ENCODE data around the gene SPAG7.
A peak's percentile ranks its signal among the peaks of the same experiment; 100 is the strongest.

SPAG7 gene

DNA sequence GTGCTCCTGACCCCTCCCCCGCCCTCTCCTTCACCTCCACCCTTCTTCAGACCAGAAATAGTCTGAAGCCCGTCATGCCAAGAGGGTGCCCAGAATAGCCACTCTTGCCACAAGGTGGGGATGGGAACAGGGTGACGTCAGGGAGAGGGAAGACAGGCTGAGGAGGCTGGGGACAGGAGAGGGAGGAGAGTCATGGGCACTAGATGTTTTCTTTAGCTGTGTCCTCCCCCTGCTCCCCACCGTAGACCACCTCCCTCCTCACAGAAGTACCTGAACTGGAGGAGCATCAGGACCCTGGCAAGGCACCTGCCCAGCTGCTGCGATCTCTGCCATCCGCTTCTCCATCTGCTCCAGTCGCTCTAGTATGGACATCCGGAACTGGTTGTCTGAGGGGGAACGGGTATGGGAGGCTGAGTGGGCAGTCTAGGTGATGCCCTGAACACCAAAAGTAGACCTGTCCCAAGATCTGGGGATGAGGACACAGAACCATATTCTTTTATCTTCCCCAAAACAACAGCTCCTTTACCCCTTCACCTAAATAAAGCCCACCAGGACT lies 6.6 kb upstream of the SPAG7 start:
- no peak for DNase-seq (ENCODE audit: low spot score)

DNA sequence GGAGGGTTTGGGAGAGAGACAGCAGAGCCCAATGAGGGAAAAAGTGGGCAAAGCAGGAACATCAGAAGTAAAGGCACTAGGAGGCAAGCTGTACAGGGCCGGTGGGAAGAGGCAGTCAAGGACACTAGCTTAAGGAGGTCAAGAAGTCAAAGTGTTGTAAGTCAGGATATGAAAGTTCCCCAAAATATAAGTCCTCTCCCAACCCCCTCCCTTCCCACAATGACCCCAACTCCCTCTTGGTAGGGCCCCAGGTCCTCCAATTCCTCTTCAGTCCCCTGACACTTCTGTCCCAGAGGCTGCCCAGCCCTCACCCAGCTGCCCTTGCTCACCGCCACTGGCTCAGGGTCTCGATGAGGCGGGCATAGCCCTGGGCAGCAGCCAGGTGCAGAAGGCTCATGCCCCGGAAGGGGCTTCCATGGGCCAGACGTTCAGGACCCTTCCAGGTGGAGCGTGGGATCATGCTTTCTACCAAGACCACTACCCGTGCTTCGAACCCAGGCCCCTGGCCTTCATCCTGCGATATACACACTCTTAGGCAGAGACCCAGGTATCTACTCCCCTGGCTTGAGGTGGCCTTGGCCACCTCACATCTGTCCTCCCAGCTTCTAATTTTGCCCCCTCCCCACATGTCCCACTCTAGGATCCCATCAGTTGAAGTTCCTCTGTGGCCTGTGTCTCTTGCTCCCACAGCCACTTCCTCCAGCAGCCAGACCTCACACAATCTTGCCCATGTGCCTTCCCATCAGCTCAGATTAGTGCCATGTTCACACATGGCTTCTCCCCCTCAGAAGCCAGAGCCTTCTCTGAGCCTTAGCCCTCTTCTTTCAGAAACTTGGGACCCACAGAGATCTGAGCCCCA lies 5.9 kb upstream of the SPAG7 start:
- DNase-seq (ENCODE audit: low spot score): no peak

DNA sequence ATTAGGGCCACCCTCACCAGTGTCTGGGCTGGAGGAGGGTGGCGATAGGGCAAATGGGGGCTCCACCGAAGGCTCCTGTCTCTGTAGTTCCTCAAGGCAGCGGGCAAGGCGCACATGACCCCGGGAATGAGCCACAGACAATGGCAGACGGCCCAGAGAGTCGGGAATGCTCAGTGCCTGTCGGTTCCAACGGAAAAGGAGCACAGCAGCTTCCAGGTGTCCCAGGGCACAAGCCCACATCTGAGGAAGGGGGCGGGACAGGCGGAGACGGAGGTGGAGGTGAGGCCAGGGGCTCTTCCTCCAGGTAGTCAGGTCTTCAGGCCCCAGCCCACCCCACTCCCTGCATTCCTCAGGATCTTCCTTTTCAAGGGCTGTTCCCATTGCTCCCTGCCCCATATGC lies 5.1 kb upstream of the SPAG7 start:
- DNase-seq (ENCODE audit: low spot score): no peak

DNA sequence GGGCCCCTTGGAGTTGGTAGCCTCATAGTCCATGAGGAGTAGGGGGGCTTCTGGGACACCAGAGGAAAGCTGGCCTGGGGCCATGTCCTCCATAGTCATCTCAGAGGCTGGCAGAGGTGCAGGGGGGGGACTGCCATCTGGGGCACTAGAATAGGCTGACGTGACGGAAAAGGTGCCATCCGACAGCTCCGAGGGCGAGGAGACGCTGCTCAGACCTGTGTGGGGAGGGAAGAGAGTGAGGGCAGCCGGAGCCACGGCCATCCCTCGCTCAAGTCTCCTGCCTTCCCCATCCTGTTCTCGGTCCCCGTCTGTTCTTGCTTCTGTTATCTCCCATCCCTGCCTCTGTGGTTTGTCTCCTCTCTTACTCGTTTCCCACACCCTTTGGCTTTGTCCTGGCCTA lies 4.7 kb upstream of the SPAG7 start:
- DNase-seq (ENCODE audit: low spot score): no peak

DNA sequence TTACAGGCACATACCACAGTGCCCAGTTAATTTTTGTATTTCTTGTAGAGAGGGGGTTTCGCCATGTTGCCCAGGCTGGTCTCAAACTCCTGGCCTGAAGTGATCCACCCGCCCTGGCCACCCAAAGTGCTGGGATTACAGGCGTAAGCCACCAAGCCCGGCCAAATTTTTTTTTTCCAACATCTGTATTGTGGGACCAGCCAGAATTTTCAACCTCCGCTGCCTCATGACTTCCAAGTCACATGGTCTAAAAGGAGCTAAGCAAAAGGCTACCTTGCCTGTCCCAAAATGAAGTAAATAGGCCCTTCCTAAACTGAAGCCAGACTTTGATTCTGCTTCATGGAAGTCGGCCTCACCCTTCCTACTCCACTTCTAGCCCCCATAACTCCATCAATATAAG lies 4.2 kb upstream of the SPAG7 start:
- DNase-seq (ENCODE audit: low spot score): no peak

DNA sequence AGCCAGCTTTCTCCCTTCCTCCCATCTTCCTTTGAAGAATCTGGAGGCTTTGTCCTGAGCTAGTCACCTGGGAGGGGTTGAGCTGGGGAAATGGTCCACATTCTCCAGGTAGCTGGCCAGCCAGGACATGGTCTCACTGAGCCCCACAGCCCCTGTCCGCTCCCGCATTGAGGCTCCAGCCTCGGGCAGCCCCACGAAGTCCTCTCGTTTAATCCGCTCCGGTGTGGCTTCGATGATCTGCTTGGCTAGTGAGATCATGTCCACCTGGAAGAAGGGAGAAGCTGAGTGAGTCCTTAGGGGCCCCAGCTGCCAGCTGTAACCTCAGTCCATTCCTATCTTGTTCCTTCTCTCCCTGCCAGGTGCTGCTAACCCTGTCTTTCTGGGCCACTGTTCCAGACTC lies 2.7 kb upstream of the SPAG7 start:
- DNase-seq (ENCODE audit: low spot score): no peak

DNA sequence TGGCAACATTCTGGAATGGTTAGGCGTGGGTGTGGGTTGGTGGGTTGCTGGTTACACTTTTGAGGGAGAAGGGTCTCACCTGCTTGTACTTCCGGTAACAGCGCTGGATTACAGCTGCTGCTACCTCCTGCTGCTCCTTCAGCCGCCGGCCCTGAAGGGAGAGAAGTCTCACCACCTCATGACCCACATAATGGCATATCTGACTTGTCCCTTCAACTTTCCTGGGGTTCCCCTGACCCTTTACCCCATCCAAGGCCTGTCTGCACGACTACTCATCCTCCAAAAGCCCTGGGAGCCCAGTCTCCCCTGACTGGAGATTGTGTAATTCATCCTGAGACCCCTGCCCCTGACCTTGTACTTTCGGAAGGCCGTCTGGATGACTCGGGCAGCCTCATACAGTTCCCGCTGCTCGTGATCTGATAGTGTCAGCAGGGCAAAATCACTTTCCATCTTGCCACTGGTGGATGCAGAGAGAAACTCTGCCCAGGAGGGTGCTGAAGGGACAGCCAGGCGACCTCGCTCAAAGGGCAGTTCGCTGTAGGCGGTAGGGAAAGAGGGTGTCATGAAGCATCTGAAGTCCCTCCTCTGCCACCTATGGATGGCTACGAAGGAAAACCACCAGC lies 2.0 kb upstream of the SPAG7 start:
- DNase-seq (ENCODE audit: low spot score): no peak

DNA sequence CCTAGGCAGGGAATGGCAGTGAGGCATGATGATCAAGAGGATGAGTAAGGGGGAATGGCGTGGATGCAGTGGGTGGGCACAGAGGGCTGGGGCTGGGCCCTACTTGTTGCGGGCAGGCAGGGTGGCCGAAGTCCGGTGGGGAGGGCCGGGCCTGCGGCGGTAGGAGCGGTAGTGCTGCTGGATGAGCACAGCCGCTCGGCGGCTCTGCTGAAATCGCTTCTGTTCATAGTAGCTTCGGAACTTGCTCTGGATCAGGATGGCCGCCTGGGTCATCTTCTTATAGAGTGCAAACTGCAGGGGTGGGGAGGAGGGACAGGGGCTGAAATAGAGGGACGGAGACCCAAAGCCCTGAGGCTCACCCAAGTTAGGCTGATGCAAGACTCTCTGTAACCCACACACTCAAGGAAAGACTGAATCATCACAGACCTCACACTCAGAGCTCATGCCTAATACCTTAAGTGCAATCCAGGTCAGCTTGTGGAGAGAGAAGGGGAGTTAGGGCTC lies 1.5 kb upstream of the SPAG7 start:
- DNase-seq (ENCODE audit: low spot score): no peak

DNA sequence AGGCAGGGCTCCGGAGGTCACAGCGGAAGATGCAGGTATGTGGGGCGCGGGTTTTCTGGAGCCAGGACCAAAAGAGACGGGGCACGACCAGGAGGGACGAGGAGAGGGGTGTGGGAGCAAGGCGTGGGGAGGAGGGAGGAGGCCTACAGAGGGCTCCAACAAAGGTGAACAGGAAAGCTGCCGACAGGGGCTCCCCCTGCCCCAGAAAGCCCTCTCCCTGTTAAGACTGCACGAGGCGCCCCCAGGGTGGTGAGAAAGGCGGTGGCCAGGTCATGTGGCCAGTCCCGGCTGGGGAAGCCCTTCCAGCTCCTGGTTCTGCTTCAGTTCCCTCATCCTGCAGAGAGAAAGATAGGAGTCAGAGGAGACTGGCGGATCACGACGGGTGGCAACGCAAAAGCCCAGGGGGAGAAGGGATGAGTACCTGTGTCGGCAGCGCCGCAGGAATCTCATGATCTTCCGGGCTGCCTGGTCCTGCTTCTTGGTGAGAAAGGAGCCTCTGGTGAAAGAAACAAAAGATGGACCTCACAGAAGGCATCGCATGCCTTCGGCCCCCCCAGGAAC lies 949 bp upstream of the SPAG7 start:
- no peak for DNase-seq (ENCODE audit: low spot score)

DNA sequence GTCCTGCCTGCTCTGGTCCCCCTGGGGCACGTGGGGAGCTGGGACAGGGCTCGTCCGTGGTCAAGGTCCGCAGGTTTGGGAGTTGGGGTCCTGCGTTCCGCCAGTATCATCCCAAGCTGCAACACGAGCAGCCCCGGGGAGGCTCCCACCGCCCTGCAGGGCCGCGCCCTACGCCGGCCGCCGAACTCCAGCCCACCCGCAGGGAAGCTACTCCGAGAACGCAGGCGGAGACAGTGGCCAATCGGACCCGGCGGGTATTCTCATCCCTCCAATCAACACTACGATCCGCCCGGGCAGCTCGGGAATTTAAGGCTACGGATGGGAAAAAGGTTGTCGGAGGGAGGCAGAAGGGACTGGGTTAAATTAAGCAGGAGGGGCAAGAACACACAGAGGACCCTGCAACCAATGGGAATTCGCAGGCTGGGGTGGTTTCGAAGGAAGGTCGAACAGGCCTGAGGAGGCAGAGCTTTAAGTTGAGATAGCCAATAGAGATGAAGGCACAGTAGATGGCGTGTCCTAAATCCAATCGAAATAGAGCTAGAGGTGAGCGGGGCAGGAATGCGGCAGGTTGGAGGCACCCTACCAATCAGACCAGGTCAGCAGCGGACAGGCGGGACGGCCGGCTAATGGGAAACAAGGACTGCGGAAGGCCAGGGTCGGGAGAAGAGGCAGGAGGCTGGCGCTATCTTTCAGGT lies 626 bp downstream of the SPAG7 start:
- peak; percentile 100 for DNase-seq (ENCODE audit: low spot score)

DNA sequence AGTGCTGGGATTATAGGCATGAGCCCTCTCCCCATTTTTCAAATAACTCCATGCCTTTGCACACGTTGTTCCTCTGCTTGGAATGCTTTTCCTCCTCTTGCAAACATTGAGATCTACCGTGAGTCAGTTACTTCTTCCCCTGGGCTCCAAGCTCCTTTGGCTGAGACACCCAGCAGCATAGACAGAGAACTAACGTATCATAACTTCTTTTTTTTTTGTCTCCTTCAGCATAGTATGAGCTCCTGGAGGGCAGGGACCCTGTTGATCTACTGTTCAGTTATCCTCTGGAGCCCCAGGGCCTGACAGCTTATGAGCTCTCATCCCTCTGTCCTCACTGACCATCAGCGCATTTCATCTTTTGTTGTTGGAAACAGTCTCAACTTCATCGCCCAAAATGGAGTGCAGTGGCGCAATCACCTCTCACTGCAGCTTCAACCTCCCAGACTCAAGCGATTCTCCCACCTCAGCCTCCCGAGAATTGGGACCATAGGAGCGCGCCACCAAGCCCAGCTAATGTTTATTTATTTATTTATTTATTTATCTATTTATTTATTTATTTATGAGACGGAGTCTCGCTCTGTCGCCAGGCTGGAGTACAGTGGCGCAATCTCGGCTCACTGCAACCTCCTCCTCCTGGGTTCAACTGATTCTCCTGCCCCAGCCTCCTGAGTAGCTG lies 2.2 kb downstream of the SPAG7 start:
- no peak for DNase-seq (ENCODE audit: low spot score)

DNA sequence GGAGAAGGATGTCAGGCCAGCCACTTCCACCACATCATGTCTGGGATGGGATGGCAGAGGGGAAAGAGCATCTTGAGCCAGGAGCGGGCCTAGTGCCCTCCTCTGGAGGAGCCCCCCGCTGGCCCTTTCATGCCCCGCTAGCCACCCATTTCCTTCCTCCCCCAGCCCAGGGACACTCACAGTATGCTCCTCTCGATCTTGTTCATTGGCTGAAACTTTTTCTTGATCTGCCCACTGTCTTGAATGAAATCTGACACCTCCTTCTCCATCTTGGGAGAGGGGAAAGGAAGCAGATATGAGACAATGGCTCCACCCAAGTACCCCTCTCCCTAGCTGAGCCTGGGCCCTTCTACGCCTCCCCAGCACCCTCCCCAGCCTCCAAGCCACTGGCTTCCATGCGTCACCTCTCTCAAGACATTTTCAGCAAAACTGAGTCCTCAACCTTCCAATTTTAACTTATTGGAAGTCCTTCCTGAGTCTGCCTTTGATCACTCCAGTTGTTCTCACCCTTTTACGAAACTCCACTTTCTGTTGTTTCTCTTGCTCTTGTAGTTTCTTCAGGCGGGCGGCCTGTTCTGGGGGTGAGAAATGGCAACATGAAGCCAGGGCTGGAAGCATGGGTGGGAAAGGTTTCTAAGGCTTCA lies 7.2 kb downstream of the SPAG7 start:
- DNase-seq (ENCODE audit: low spot score): no peak

DNA sequence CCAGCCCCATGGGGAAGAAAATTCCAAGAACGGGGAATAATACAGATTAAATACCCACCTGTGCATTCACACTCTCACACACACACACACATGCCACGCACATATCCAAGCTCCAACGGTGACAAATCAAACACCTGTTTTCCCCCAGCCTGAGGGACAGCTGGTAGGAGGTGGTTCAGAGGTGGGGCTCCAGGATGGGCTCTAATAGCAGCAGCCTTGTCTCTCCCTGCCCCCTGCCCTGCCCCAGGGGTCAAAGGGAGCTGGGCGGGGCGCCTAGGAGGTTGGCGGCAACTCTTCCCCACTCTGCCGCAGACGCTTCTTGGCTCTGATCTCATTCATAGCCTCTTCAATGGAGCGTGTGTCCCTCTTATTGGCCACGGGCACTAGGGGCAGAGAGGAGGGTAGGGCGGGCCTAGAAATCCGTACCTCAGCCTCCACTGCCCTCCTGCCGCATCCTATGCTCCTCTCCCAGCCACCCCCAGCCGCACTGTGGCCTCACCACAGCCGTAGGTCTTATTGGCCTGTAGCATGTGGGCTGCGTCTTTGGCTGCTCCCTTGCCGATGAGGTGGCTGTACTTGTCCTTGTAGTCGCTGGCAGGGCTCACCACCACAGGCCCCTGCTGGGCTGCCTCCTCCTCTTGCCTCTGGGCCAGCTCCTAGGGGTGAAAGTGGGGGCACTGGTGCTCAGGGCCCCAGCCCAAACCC lies 8.2 kb downstream of the SPAG7 start:
- DNase-seq (ENCODE audit: low spot score): no peak

DNA sequence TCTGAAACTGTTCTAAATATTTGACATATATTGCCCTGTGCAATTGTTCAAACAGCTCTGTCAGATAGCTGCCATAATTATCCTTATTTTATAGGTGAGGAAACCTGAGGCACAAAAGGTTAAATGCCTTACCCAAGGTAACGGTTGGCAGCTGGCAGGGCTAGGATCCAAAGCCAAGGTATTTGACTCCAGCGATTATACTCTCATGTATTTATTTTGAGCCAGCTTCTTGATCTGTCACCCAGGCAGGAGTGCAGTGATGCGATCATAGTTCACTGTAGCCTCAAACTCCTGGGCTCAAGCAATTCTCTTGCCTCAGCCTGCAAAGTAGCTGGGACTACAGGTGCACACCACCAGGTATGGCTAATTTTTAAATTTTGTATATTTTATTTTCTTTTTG lies 9.5 kb downstream of the SPAG7 start:
- no peak for DNase-seq (ENCODE audit: low spot score)

DNA sequence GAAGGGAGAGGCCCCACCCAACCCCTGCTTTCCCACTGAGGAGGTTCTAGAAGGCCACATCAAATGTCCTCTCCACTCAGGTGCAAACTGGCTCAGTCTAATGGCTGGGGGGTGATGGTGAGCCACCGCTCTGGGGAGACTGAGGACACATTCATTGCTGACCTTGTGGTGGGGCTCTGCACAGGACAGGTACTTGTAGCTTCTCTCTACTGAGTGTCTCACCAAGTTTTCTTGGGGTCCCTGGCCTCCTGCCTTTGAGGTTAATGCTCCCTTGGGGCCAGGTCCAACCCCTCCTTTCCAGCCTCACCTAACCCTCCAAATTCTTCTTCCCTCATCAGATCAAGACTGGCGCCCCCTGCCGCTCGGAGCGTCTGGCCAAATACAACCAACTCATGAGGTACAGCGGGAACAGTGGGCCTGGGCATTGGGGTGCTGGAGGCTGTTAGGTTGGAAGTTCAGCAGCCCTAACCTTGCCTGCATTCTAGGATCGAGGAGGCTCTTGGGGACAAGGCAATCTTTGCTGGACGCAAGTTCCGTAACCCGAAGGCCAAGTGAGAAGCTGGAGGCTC lies 11.0 kb downstream of the SPAG7 start:
- no peak for DNase-seq (ENCODE audit: low spot score)

DNA sequence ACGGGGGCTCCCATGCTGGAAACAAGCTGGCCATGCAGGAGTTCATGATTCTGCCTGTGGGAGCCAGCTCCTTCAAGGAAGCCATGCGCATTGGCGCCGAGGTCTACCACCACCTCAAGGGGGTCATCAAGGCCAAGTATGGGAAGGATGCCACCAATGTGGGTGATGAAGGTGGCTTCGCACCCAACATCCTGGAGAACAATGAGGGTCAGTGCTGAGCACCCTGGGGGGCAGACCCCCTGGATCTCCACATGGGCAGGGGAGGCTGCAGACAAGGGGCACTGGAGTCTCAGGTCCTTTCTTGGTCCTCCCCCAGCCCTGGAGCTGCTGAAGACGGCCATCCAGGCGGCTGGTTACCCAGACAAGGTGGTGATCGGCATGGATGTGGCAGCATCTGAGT lies 12.5 kb downstream of the SPAG7 start:
- no peak for DNase-seq (ENCODE audit: low spot score)

DNA sequence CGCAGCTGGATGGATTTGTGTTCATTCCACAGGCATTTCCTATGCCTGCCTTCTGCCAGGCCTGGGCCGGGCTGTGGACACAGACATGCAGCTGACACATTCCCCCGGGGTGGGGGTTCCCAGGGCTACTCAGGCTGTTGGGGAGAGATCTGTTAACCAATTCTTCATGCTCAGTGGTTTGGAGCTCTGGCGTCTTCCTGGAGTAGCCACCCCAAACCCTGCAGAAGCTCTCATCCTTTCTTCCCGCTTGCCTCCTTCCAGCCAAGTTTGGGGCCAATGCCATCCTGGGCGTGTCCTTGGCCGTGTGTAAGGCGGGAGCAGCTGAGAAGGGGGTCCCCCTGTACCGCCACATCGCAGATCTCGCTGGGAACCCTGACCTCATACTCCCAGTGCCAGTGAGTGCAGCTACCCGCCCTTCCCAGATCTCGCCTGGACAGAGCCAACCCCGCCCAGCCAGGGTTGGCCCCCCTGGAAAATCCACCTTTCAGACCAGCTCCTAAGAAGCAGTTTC lies 14.1 kb downstream of the SPAG7 start:
- DNase-seq (ENCODE audit: low spot score): no peak

DNA sequence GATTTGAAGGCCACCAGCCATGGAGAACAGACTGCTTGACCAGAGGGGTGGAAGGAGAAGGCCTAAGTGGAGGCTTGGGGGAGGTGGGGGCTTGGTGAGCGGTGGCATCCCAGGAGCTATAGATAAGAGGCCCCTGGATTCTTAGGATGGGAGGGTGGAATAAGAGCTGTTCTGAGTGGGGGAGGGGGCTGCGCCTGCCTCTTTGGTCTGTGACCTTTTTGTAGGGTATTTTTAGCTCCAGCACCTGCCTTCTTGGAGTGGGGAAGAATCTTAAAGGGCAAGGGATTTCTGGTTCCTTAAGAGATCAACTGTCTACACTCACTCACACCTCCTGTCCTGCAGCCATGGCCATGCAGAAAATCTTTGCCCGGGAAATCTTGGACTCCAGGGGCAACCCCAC lies 16.1 kb downstream of the SPAG7 start:
- DNase-seq (ENCODE audit: low spot score): no peak

DNA sequence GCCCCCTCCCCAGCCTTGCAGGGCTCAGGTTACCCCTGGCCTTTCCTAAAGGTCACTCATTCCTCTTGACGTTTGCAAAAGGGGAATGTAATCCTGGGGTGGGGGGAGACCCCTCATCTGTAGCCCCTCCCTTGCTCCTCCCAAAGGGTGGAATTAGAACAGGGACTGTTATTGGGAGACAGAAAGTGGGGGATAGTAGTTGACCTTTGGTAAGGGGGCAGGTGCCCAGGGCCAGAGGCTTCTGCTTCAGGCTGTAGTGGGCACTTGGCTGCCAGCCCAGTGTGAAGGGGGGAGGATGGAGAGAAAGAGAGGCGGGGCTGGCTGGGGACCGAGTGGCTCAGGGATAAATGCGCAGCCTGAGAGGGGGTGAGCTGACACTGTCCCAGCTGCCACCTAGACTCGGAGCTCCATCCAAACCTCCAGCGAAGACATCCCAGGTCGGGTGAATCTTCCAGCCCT lies 16.8 kb downstream of the SPAG7 start, which contains the start of gene ENO3:
TSS of gene ENO3 (plus strand) at position 374 of the 459 bp plus-strand sequence. CDS start 711 bp downstream, outside the sequence.
- DNase-seq (ENCODE audit: low spot score): no peak

All from kidney capillary endothelial cell (primary cell).